Upper lobe of left lung (tissue), 6 donors: Measurements from ENCODE around the gene PTX4. TPM values are rescaled to one million over a fixed set of nuclear protein-coding genes. Genes with fewer than 3 reads are reported as not detected.

Experiments used
- ATAC-seq, 2 donors: fragments of 200-7000 bp; cut with Tn5 transposase; one replicate each; pipeline ENCODE4 v1.9.1; 2022; ENCODE audit warnings: mild to moderate bottlenecking in 2 of 2, moderate library complexity in 2 of 2; ENCODE audit not compliant: low FRiP score in 2 of 2
- DNase-seq, 2 donors: peaks; one replicate each; pipeline ENCODE4 v3.0.0-alpha.2; 2019 to 2020
- H3K27ac ChIP-seq, 4 donors: fragments of 200-600 bp; sonication (generic); one replicate each; pipeline ENCODE4 v1.5.1; 2016 to 2019
- H3K27me3 ChIP-seq, 4 donors: fragments of 200-600 bp; sonication (generic); one replicate each; pipeline ENCODE4 v1.5.1; 2017 to 2019
- H3K36me3 ChIP-seq, 4 donors: fragments of 200-600 bp; sonication (generic); one replicate each; pipeline ENCODE4 v1.5.1; 2016 to 2019
- H3K4me1 ChIP-seq, 4 donors: fragments of 200-600 bp; sonication (generic); one replicate each; pipeline ENCODE4 v1.5.1; 2018 to 2019
- H3K4me3 ChIP-seq, 4 donors: fragments of 200-600 bp; sonication (generic); one replicate each; pipeline ENCODE4 v1.5.1; 2017 to 2019; ENCODE audit warnings: mild to moderate bottlenecking in 2 of 4, moderate library complexity in 1 of 4
- H3K9me3 ChIP-seq, 4 donors: fragments of 200-600 bp; sonication (generic); one replicate each; pipeline ENCODE4 v1.5.1; 2018 to 2019
- CTCF ChIP-seq, 6 experiments: fragments of 450-650 bp in 4 of 6; fragments of 200-600 bp in 2 of 6; sonication (generic) in 2 of 6; IDR thresholded peaks; one replicate each; pipeline ENCODE4 v1.5.1; 2016 to 2019; ENCODE audit warnings: antibody characterized with exemption in 6 of 6
- EP300 ChIP-seq, 4 donors: sonication (generic); formaldehyde crosslinking; IDR thresholded peaks; one replicate each; pipeline ENCODE4 v1.5.1; 2017; ENCODE audit warnings: antibody characterized with exemption in 4 of 4, control low read depth in 2 of 4
- POLR2A ChIP-seq, 4 donors: fragments of 450-650 bp; IDR thresholded peaks; one replicate each; pipeline ENCODE4 v1.5.1; 2016 to 2017; ENCODE audit warnings: antibody characterized with exemption in 4 of 4, mild to moderate bottlenecking in 2 of 4
- POLR2AphosphoS5 ChIP-seq, 2 donors: sonication (generic); formaldehyde crosslinking; IDR thresholded peaks; one replicate each; pipeline ENCODE4 v1.5.1; 2017; ENCODE audit warnings: antibody characterized with exemption in 2 of 2
- WGBS, 2 donors: methylation state at CpG; one replicate each; pipeline ENCODE4 v1.1.5; 2017 to 2018; 5-methylcytosine and 5-hydroxymethylcytosine counted together
- total RNA-seq, 6 donors: library from RNA; depleted of rRNA in 4 of 6; stranded (reverse); fragments of >200 nt in 4 of 6; gene quantifications; one replicate each; pipeline versions ENCODE4 v1.1.0 to v1.2.1, GENCODE V29; 2016 to 2021
- donor health status: DM: no; HTN: no; CAD: no; lungs with moderate emphysema.
- donor health status: DM: no; HTN: yes; CAD: no; lungs with severe emphysema.

Gene PTX4
- total RNA-seq, 6 donors from 2014 or later, result 0.30 to 0.34 (median 0.34) TPM; not detected in 3

GRCh38 chr16:1447965-1448364 is 40.8 kb downstream of the PTX4 start:
- Histone ChIP-seq H3K36me3 (peaks cover 9 to 77% (median 64%) of the 10 kb centered on the region in 4 donors), H3K4me1 (no peaks in the 10 kb centered on the region), H3K27ac (no peak overlapping the region), H3K9me3 (no peaks in the 10 kb centered on the region), H3K4me3 (no peak overlapping the region), H3K27me3 (no peaks in the 10 kb centered on the region)
- DNase-seq (peak in 1 of 2 donors; percentile 64), ATAC-seq (no peak)
- no peak for TF ChIP-seq EP300 (IDR thresholded peaks at IDR 0.05)
- TF ChIP-seq CTCF (IDR thresholded peaks at IDR 0.05), result no peak
- no peak for TF ChIP-seq POLR2AphosphoS5 (IDR thresholded peaks at IDR 0.05)
- no peak for TF ChIP-seq POLR2A (IDR thresholded peaks at IDR 0.05)
- 93 to 100% methylated on average over 3 to 11 of the region's 11 CpGs for WGBS, 2 donors

GRCh38 chr16:1446296-1447080 is 42.3 kb downstream of the PTX4 start:
- 93 to 96% methylated on average over 14 to 19 of the region's 41 CpGs for WGBS, 2 donors
- no peak for TF ChIP-seq POLR2A (IDR thresholded peaks at IDR 0.05)
- TF ChIP-seq CTCF (IDR thresholded peaks at IDR 0.05), result no peak
- TF ChIP-seq POLR2AphosphoS5 (IDR thresholded peaks at IDR 0.05), result no peak
- TF ChIP-seq EP300 (IDR thresholded peaks at IDR 0.05), result no peak

GRCh38 chr16:1445518-1446203 is 43.1 kb downstream of the PTX4 start:
- no peak overlapping the region for H3K4me3 ChIP-seq
- H3K36me3 ChIP-seq, result peaks cover 4 to 54% (median 45%) of the 10 kb centered on the region in 4 donors
- no peaks in the 10 kb centered on the region for H3K9me3 ChIP-seq
- ATAC-seq (no peak), DNase-seq (peak in 1 of 2 donors; percentile 78)
- 97 to 100% methylated on average over 6 to 9 of the region's 25 CpGs for WGBS, 2 donors
- no peaks in the 10 kb centered on the region for H3K27me3 ChIP-seq
- TF ChIP-seq CTCF (IDR thresholded peaks at IDR 0.05) (no peak), POLR2A (IDR thresholded peaks at IDR 0.05) (no peak), EP300 (IDR thresholded peaks at IDR 0.05) (no peak), POLR2AphosphoS5 (IDR thresholded peaks at IDR 0.05) (no peak)
- no peak overlapping the region for H3K27ac ChIP-seq
- no peaks in the 10 kb centered on the region for H3K4me1 ChIP-seq

More at GRCh38 chr16:1446296-1447080, 42.3 kb downstream of the PTX4 start:
- Histone ChIP-seq H3K4me1 (no peaks in the 10 kb centered on the region), H3K27me3 (no peaks in the 10 kb centered on the region), H3K4me3 (no peak overlapping the region), H3K9me3 (no peaks in the 10 kb centered on the region), H3K27ac (no peak overlapping the region), H3K36me3 (peaks cover 6 to 62% (median 51%) of the 10 kb centered on the region in 4 donors)
- DNase-seq, result peak in 1 of 2 donors; percentile 83
- no peak for ATAC-seq

- Histone ChIP-seq H3K27me3 (no peaks in the 10 kb centered on the region), H3K9me3 (no peaks in the 10 kb centered on the region), H3K4me1 (no peaks in the 10 kb centered on the region), H3K36me3 (peaks cover 4 to 47% (median 39%) of the 10 kb centered on the region in 4 donors), H3K4me3 (no peak overlapping the region), H3K27ac (no peak overlapping the region)
- ATAC-seq (no peak), DNase-seq (peak in 1 of 2 donors; percentile 78)
- TF ChIP-seq EP300 (IDR thresholded peaks at IDR 0.05), result no peak
- no peak for TF ChIP-seq POLR2AphosphoS5 (IDR thresholded peaks at IDR 0.05)
- TF ChIP-seq CTCF (IDR thresholded peaks at IDR 0.05), result no peak
- TF ChIP-seq POLR2A (IDR thresholded peaks at IDR 0.05), result no peak
- 84 to 88% methylated on average over 43 to 48 of the region's 48 CpGs for WGBS, 2 donors
Measured at GRCh38 chr16:1444730-1445517, 43.8 kb downstream of the PTX4 start.
